GM04503 (cell line): ENCODE data around the gene CREB3L2.
"Not testable (repeated sequence)": the region's sequence is repeated elsewhere in the genome, so short reads cannot be mapped to it uniquely, and the experiment has no call there.

Source experiments
- DNase-seq: peaks from one replicate; pipeline ENCODE4 v3.0.0-alpha.2; 2012; ENCODE audit warnings: low read depth

The CREB3L2 gene, protein sequence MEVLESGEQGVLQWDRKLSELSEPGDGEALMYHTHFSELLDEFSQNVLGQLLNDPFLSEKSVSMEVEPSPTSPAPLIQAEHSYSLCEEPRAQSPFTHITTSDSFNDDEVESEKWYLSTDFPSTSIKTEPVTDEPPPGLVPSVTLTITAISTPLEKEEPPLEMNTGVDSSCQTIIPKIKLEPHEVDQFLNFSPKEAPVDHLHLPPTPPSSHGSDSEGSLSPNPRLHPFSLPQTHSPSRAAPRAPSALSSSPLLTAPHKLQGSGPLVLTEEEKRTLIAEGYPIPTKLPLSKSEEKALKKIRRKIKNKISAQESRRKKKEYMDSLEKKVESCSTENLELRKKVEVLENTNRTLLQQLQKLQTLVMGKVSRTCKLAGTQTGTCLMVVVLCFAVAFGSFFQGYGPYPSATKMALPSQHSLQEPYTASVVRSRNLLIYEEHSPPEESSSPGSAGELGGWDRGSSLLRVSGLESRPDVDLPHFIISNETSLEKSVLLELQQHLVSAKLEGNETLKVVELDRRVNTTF

DNA sequence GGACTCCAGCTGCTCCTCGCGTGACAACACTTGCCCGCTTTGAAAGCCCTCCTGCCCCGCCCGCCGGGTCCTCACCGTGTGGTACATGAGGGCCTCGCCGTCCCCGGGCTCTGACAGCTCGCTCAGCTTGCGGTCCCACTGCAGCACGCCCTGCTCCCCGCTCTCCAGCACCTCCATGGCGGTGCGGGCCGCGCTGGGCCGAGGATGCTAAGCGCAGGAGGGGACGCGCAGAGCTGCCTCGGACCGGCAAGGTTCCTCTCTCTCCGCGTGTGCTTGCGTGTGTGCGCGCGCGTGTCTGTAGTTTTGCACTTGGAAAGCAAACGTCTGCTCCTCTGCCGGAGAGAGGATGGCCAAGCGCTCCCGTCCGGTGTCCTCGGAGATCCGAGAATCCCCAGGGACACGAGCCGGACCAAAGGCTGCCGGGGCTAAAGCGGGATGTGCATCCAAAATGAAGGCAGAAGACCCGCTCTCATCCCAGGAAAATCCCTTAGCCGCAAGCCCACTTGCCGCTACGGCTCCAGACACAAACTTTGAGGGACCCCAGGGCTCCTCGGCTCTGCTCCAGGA is at the start of gene CREB3L2:
CREB3L2 (minus strand) TSS at position 558 of the 567 bp plus-strand sequence; CDS start at position 177, 381 bp downstream.
- no peak for DNase-seq

DNA sequence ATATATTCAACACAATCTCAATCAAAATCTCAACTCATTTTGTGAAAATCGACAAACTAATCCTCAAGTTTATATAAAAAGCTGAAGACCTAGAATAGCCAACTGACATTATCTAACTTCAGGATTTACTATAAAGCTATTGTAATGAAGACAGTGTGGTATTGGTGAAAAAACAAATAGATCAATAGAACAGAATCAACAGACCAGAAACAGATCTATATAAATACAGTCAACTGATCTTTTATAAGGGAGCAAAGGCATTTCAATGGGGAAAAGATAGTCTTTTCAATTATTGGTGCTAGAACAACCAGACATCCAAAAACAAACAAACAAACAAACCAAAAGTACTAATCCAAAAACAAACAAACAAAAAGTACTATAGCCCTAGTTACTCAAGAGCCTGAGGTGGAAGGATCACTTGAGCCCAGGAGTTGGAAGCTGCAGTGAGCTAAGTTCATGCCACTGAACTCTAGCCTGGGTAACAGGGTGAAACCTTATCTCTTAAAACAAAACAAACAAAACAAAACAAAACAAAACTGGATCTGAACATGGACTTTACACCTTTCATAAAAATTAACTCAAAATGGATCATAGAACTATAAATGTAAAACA is 47.7 kb upstream of the CREB3L2 start:
- DNase-seq, result no peak

DNA sequence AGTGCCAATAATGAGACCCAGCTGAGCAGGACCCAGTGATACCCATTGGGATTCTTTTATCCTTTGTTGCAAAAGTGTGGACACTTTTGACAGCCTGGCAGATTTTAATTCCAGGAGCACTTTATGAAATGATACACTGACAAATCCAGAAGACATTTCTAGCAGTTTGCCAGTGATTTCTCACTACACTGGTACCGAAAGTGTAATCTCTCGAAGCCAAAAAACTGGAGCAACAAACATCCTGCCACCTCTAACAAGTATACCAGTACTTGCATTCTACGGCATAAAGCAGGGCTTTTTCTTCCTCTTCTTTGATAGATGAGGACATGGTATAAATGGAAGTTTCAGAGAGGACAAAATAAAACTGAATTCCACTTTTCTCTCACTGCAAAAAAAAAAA is 46.0 kb upstream of the CREB3L2 start:
- DNase-seq, result no peak

DNA sequence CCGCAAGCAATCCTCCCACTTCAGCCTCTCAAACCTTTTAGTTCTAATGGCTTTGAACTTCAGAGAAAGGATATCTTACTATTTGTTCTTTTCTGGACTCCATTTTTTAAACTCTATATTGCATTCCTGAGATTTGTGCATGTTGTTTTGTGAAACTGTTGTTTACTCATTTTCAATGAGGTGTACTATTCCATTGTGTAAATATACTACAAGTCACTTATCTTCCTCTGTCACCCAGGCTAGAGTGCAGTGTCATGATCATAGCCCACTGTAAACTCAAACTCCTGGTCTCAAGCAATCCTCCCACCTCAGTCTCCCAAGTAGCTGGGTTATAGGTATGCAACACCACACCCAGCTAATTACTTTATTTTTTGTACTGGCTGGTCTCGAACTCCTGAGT is 43.0 kb upstream of the CREB3L2 start:
- DNase-seq, result no peak

DNA sequence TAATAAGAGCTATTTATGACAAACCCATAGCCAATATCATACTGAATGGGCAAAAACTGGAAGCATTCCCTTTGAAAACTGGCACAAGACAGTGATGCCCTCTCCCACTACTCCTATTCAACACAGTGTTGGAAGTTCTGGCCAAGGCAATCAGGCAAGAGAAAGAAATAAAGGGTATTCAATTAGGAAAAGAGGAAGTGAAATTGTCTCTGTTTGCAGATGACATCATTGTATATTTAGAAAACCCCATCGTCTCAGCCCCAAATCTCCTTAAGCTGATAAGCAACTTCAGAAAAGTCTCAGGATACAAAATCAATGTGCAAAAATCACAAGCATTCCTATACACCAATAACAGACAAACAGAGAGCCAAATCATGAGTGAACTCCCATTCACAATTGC is 38.2 kb upstream of the CREB3L2 start:
- not testable (repeated sequence) for DNase-seq

DNA sequence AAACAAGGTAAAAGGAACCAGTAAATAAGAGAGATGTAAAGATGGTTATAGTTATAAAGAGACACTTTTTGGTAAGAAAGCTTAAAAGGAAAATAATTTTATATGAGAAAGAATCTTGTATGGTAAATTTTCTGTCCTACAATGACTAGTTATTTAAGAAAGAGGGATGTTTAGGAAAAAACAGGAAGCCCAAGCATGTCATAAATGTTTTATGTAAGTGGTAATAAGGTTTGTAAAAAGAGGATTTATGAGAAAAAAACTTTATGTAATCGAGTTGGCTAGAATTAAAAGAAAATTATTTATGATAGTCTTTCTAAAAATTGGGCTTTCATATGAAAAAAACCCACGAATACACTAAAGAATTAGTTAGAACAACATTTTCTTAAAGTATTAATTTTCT is 34.2 kb upstream of the CREB3L2 start:
- DNase-seq, result no peak

DNA sequence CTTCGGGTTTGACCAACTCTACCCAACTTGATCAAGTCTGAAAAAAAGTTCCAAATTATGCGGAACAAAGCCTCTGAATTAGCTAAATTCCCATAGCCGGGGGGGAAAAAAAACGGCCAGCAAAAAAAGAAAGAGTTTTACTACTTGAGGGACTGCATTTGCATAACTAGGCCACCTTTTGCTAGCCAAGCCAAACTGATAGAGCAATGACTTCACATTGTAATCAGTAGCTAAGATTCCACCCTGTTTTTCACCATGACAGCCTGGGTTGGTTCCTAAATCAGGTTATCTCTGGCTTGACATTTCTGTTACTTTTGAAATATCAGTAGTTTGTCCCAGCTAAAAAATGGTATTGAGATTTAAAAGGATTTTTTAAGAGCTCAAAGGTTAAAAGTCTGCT is 31.4 kb upstream of the CREB3L2 start:
- no peak for DNase-seq

DNA sequence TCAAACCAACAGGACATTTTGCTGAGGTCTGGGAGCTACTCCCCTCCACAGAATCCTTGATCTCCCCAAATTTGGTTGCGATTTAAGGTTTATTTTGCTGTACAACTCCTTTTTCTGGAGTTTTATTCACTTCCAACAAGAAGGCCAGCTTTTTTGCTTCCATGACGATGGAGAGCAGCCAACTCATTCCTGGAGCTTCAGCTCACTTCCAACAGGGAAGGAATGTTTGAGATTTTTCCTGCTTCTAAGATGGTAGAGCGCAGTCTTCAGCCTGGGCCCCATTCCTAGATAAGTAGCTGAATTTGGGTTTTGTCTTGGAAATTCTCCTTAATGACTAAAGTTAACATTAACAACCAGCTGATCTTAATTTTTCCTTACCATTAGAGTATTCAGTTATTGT is 30.9 kb upstream of the CREB3L2 start:
- no peak for DNase-seq

DNA sequence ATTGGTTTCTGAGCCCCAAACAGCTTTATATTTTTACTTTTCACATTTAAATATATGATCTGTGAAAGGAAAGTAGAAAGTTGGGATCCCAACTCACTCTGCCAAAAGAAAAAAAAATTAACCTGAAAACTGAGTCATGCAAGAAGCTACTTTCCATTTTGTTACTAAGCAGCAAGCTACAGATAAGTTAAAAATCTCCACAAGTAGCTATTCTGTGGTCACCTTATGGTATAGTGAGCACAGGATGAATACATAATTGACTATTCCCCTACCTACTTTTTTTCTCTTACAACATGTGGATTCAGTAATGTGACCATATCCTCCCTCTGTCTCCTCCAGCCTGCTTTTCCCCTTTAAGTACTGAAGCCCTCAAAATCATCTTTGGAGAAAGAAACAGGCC is 30.3 kb upstream of the CREB3L2 start:
- no peak for DNase-seq

DNA sequence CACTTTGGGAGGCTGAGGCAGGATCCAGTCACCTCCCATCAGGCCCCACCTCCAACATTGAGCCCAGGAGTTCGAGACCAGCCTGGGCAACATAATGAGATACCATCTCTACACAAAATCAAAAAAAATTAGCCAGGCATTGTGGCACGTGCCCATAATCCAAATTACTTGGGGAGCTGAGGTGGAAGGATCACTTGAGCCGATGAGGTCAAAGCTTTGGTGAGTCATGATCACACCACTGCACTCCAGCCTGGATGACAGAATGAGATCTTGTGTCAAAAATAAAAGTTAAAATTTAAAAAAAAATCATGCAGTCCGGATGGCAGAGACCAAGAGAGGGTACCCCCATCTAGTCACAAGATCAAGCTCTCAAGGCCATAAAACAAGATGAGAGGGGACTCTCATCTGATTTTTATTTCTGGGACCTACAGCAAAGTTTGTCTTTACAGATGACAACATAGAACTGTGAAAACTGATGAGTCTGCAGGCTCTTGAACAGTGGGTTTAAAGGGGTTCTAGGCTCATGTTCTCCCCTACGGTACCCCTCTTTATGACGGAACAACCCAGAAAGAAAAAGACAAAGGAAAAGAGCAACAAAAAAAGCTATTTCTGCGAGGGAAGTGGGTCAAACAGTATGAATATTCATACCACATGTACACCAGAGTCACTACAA is 28.9 kb upstream of the CREB3L2 start:
- DNase-seq, result no peak

DNA sequence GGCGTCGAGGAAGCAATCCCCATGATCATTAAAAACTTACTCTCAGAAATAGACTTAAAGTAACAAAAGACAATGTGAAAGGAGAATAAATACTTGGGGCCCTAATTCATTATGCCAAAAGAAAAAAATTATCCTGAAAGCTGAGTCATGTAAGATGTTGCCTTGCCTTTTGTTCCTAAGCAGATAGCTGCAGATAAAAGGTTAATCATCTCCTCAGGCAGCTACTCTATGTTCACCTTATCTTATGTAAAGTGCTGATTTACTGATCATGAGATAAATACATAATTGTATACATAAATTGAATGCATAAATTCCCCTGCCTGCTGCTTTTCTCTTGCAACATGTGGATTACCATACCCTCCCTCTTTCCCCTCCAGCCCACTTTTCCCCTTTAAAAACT is 28.1 kb upstream of the CREB3L2 start:
- no peak for DNase-seq

DNA sequence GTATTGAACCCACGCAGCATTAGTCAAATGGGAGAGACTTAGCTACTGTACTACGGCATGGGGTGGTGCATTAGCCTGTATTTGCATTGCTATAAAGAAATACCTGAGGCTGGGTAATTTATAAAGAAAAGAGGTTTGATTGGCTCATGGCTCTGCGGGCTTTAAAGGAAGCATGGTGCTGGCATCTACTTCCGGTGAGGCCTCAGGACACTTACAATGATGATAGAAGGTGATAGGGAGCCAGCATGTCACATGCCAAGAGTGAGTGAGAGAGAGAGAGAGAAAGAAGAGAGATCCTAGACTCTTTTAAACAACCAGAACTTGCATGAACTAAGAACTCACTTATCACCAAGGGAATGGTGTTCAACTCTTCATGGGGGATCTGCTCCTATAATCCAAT is 27.2 kb upstream of the CREB3L2 start:
- DNase-seq, result no peak

DNA sequence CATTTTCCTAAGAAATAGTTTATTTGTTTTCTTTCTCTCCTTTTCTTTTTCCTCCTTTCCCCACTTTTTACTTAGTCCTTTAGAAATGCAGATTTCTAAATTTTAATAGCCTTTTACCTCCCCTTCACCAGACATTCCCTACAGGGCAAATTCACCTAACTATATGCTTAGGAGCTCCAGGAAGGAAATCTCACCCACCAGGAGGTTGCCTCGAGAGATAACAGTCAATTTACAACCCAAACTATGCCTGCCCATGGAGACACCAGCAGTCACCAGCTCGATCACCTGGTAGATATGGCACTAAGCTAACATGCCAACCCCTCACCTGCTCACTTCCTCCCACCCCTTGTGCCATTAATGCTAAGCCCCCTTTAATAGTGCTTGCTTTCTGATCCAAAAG is 25.2 kb upstream of the CREB3L2 start:
- no peak for DNase-seq

DNA sequence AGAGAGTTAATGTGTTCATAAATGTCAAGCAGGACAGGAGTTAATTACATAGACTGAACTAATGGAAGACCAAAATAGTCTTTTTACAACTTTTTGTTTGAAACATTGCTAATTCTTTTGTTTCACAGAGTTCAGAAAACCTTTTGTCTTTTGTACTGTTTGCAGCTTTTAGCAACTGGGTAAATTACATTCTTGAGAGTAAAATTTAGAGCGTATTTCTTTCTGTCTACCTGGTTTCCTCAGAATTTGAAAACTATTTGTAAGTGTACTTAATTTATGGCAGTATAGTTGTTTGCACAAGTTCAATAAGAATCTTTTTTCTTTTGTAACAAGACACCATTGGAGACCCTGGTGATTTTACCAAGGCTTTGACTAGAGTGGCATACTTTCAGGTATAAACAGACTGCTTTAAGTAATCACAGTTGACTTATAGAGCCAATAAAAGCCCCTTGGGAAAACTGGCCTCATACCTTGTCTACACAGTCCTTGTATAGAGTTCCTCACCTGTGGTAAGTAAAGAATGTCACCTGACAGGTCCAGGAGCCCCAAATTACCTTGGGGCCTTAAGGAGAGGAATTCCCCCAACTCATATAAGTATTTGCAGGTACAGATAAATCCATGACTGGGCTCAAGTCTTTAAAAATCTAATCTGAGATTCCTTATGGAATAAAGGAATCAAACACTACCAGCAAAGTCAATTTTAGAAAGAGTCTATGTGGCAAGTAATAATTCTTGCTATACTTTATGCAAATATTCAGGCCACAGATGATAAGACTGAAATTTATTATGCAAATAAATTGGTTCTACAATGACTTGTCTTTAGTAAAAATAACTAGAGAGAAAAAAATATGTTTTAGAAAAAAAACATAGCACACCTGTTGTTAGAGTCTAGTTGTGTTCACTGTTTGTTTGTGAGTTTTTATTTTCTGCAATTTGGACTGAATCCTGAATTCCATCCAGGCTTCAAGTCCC is 23.6 kb upstream of the CREB3L2 start:
- DNase-seq, result no peak

DNA sequence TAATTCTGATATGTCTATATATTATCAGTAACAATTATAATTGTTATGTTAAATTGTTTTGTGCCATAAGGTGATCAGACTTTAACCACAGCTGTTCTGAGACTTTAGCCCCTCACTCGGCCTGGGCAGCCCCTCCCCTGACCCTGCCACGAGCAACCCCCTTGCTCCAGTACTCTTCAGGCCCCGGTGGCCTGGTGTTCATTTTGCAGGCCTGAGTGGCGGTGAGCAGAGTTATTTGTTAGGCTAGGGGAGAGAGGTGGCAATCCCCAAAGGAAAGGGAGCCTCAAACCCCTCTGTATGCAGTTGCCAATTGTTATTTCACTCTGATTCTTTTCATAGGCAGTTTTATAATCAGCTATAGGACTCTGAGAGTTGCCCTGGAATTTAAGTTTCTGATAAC is 22.9 kb upstream of the CREB3L2 start:
- no peak for DNase-seq

DNA sequence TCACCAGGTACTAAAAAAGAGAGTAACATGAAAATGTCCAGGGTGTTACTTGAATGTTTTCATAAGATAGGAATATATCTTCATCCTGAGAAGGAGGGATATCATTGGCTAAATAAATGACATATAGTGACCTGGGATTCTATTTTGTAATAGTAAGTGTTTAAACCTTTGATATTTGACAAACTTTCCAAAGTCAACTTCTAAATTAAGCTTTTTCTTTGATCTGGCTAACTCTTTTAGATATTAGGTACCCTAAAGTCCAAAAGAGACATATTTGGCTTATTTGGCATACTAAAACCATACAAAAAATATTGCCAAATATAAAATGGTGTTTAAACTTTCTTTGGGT is 22.4 kb upstream of the CREB3L2 start:
- DNase-seq, result no peak

DNA sequence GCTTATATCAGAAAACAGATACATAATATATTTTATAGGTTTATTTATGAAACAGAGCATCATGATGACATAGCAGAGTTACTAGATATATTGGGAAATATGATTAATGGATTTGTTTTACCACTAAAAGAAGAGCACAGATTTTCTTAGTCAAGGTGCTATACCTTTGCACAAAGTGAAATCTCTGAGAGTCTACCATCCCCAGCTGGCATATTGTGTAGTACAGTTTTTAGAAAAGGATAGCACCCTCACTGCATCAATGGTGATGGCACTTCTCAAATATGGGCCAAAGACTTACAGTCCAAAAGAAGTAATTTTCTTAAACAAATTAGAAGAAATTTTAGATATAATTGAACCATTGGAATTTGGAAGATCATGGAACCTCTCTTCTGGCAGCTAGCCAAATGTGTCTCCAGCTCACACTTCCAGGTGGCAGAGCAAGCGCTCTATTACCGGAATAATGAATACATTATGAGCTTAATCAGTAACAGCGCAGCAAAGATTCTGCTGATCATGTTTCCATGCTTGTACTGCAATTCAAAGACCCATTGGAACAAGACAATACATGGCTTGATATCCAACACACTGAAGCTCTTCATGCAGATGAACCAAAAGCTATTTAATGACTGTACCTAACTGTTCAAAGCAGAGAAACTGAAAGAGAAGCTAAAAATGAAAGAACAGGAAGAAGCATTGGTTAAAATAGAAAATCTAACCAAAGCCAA is 21.9 kb upstream of the CREB3L2 start:
- DNase-seq, result no peak

DNA sequence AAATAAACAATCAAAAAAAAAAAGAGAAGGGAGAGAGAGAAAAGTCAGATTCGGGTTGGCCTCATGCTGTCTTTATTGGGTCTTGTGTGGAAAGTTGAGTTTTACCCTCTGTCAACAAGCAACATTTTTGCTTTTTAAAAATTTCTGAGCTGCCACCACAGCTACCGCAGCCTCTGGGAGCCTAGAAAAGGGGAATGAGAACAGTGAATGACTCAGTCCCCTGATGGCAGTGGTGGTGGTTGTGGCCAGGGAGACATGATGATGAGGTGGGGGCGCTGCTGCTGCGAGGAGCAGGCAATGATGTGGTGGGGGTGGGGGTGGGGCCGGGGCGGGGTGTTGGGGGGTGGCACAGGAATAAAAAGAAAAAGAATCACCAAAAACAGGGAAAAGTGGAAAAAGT is 20.0 kb upstream of the CREB3L2 start:
- no peak for DNase-seq

DNA sequence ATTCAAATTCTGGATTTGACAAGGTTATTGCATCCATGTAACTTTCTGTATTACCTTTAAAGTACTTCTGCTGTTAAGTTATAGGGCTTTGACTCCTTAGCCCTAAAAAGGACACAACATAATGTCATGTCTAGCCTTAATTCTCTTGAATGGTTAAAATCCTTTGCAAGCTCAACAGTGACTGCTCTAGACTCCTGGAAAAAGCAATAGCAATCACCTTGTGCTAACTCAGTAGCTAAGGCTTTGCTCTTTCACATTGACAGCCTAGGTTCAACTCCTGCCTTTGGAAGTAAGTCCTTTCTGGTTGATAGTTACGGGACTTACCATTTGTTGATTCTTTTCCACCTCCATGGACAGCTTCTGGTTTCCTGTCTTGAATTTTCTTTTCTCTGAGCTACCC is 16.1 kb upstream of the CREB3L2 start:
- DNase-seq, result no peak

DNA sequence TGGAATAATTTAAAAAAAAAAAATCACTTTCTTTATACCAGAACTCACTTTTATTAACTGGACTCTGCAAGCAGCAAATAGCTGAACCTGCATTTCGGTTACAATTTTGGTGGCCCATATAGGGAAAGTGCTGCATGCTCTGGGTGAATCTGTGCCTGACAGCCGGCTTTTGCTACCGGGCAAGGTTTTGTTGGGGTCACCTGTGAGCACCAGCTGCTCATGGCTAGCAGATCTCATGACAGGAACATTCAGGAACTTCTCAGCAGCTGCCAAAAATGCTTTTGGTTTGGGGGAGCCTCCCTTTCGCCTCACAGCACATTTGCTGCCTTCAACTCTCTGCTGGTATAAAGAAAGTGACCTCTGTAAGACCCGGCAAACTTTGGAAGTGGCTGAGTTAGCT is 13.2 kb upstream of the CREB3L2 start:
- no peak for DNase-seq

DNA sequence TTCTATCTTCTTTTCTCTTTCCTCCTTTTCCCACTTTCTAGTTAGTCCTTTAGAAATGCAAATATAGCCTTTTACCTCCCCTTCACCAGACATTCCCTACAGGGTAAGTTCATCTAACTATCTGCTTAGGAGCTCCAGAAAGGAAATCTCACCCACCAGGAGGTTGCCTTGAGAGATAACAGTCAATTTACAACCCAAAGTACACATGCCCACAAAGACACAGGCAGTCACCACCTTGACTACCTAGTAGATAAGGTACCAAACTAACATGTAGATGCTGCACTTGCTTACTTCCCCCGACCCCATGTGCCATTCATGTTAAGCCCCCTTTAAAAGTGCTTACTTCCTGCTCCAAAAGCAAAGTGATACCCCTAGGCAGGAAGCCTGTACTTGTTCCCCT is 12.8 kb upstream of the CREB3L2 start:
- DNase-seq, result no peak
